HG03521 (cell line): Measurements from ENCODE around the gene ACSM2A.
"Not testable (repeated sequence)": the region's sequence is repeated elsewhere in the genome, so short reads cannot be mapped to it uniquely, and the experiment has no call there.

Experiments used
- ATAC-seq: cut with Tn5 transposase; IDR thresholded peaks from one replicate; pipeline ENCODE4 v1.9.1; 2021; ENCODE audit warnings: mild to moderate bottlenecking, moderate library complexity; ENCODE audit not compliant: unreplicated experiment

Gene ACSM2A

DNA sequence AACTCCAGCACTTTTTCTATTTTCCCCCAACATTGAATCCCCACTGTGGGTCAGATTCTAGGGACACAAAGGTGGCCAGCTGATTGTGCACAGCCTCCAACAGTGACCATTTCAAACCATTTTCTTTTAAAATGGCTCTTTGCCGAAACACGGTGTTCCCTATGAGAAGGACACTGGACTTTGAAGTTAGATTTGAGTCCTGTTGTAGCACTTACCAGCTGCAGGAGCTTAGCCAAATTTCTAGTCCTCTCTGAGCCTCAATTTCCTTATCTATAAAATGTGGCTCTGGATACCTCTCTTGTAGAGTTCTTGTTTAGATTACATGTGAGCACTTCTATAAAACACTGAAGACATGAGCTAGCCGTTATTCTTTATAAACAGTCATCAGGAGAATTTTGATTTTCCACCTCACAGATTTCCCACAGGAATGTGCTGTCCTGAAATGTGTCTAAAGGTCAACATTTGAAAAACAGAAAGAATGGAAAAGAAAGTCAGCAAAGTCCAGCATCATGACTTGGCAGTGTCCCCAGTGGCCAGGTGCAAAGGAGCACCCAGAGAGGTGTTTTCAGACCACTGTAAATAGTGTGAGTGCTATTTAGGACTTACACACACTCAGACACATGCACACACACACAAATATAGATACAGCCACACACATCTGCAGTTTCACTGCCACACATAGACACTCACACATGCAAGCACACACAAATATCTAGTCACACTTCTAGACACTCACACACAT lies 4.5 kb upstream of the ACSM2A start:
- not testable (repeated sequence) for ATAC-seq

- ATAC-seq = not testable (repeated sequence)
Observed at GRCh38 chr16:20453633-20454032, 2.3 kb downstream of the ACSM2A start.

GRCh38 chr16:20459227-20459626 lies 7.9 kb downstream of the ACSM2A start:
- not testable (repeated sequence) for ATAC-seq

DNA sequence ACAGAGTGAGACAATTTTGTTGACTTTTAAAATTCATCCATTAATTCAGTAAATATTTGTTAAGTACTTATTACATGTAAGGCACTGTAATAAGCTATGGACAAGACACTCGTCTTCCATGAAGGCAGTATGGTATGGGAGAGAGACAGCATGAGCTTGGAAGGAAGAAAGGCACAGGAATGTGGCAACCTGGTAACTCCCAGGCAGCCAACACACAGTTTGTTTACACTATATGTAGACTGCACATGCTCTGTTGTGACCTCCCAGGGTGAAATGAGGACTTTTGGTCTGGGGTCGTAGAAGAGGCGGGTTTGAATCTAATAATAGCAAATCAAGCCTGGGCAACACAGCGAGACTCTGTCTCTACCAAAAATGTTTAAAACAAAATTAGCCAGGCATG lies 9.0 kb downstream of the ACSM2A start:
- ATAC-seq = not testable (repeated sequence)

- not testable (repeated sequence) for ATAC-seq
Observed at GRCh38 chr16:20468954-20469353, 17.6 kb downstream of the ACSM2A start.

DNA sequence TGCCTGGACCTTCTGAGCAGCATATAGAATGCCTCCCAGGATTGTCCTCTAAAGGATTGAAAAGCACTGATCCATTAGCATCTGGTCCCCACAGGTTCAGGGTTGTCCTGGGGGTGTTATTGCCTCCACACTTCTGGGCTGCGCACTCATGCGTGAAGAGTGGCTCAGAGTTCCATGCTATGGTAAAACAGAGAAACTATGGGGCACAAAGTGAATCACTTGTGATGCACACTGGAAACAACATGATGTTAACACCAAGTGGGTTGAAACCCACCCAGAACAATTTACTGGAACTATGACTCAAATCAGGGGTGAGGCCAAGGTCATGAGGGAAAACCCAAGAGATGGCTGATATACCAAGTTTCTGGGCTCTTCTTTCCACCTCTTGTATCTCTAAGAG lies 18.6 kb downstream of the ACSM2A start:
- ATAC-seq = not testable (repeated sequence)

DNA sequence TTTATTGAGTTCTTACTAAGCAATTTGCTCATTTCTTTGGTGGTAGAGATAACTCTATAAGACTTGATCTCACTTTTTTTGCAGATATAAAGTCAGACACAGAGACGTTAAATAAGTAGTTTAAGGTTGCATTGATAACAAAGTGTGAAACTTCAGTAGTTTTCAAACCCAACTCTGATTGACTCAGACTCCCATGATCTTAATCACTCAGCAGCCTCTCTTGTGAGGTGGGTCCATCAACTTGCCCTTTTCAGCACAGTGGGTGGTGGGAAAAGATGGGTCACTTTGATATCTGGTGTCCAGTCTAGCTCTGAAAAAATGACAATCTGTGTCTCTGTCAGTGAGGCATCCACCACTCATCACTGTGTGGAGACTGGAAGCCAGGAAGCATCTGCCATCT lies 19.4 kb downstream of the ACSM2A start:
- not testable (repeated sequence) for ATAC-seq

GRCh38 chr16:20477188-20477744 lies 25.9 kb downstream of the ACSM2A start:
- ATAC-seq = not testable (repeated sequence)

DNA sequence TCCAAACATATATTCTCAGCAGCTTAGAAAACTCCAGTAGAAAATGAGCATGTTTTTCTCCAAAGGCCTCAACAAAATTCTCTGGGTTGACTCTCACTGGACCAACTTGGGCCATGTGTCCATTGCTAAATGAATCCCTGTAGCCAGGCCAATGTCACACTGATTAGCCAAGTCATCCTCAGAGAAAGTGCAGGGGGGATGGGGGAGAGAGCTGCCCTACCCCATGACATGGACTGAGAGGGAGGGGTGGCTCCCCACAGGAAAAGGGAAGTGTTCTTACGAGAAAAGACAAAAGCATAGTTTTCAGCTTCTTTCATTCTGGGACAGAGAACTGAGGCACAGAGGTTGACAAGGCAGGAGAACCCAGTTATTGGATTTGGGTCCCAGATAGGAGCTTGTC lies 32.7 kb downstream of the ACSM2A start:
- ATAC-seq = not testable (repeated sequence)

- ATAC-seq = no peak
Observed at GRCh38 chr16:20484726-20485125, 33.4 kb downstream of the ACSM2A start.

- ATAC-seq = no peak
Observed at GRCh38 chr16:20485408-20485807, 34.1 kb downstream of the ACSM2A start.

DNA sequence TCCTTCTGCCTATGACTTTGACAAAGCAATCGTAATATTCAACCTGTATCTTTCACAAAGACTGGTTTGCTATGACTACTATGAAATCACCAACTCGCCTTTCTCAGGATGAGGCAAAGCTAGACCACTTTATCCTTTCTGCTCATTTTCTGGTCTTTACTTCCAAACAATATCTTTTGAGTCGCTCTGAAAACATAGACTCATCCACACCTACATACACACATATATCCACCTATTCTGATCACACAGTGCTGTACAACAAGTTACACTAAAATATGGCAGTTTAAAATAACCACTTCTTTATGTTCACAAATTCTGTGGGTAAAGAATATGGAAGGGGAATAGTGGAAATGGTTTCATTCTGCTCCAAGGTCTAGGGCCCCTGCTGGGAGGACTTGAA lies 39.7 kb downstream of the ACSM2A start:
- not testable (repeated sequence) for ATAC-seq

- ATAC-seq = not testable (repeated sequence)
Observed at GRCh38 chr16:20491448-20491847, 40.1 kb downstream of the ACSM2A start.

- ATAC-seq = no peak
Observed at GRCh38 chr16:20504418-20504817, 53.1 kb downstream of the ACSM2A start.

DNA sequence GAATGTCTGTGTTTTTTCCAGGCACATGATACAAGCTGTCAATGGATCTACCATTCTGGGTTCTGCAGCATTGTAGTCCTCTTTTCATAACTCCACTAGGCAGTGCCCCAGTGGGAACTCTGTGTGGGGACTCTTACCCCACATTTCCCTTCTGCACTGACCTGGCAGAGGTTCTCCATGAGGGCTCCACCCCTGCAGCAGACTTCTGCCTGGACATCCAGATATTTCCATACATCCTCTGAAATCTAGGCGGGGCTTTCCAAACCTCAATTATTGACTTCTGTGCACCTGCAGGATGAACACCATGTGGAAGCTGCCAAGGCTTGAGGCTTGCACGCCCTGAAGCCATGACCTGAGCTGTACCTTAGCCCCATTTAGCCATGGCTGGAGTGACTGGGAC lies 56.0 kb downstream of the ACSM2A start:
- no peak for ATAC-seq

GRCh38 chr16:20510323-20510722 lies 59.0 kb downstream of the ACSM2A start:
- no peak for ATAC-seq

GRCh38 chr16:20515688-20516090 lies 64.4 kb downstream of the ACSM2A start:
- no peak for ATAC-seq

GRCh38 chr16:20517149-20517548 lies 65.8 kb downstream of the ACSM2A start:
- ATAC-seq = no peak

DNA sequence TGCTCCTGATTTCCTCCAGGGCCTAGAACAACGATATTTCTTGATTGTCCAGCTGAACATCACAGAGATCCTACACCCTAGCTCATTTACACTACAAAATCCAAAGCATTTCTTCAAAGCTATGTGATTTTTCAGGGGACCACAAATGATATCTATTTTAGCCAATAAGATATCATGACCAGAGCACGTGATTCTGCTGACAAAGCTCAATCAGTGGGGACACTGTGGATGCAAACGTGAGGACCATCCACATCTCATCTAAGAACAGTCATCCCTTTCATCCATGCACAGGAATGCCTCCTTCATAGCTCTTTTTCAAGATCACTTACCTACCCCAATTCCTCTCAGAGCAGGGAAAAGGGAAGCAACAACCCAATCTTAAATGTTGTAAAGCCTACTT lies 67.9 kb downstream of the ACSM2A start:
- no peak for ATAC-seq

- ATAC-seq = no peak
Observed at GRCh38 chr16:20520103-20520502, 68.8 kb downstream of the ACSM2A start.

DNA sequence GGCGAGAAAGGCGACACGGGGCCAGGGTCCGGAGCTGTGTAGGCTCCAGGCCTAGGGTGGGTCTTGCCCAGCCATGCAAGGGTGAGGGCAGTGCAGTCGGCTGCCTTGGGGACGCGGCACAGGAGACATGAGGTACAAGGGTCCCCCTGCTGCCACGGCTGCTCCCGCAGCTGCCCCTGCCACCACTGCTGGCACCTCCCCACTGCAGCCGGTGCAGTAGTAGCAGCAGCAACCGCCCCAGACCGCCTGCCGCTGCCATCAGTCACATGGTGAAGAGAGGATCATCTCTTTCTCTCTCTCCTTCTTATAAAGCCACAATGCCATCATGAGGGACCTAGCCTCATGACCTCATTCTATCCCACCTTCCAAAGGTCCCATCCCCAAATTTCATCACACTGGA lies 80.5 kb downstream of the ACSM2A start:
- not testable (repeated sequence) for ATAC-seq

- not testable (repeated sequence) for ATAC-seq
Observed at GRCh38 chr16:20532284-20532792, 81.0 kb downstream of the ACSM2A start.
